ENCODE data around the gene PDZD2. TPM values are rescaled to one million over a fixed set of nuclear protein-coding genes. Genes with fewer than 3 reads are reported as not detected.

Gene PDZD2
- total and polyA plus RNA-seq, 2 experiments from 2014 or later: 8.3 to 16.9 TPM

DNA sequence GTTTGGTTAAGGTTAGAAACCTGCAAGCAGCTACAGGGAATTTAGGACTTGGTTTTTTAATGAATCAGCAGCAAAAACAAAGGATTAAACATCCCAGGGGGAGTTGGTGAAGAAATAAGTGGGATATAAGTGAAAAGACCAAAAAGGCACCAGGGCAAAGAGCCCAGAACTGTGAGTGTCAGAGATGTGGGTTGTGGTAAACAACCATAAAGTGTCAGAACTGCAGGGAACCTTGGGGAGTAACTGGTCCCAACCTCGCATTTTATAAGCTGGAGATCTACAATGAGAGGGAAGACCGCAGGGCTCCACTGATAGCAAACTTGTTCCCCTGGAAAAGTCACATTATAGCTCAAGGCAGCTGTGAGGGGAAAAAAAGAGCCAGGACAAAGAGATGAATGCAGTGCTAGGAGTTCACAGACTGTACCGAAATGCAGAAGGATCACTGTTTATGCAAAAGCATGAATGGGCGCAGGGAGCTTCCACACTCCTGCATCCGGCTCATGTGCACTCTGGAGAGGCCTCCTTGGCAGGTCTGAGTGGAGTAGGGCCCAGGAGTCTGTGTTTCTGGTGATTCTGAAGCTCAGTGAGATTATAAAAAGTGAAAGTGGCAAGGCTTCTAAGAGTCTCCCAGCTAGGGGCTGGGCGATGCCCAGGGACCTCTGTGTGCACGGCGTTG lies 378.9 kb downstream of the PDZD2 start:
- H3K27me3 ChIP-seq (ENCODE audit: insufficient read depth): no peaks in the 10 kb centered on the region
- peak overlapping the region; percentile 36; the same call in 1 of the 2 replicates for H3K4me2 ChIP-seq
- H3K4me1 Mint-ChIP-seq: peaks cover 54% of the 10 kb centered on the region
- DNase-seq (ENCODE audit: low spot score): no peak
- peaks cover 49% of the 10 kb centered on the region for H3K4me1 ChIP-seq (ENCODE audit: insufficient read depth)
- H3K9me2 ChIP-seq (ENCODE audit: insufficient read depth): no peaks in the 10 kb centered on the region
- TF ChIP-seq, protein P1, sequence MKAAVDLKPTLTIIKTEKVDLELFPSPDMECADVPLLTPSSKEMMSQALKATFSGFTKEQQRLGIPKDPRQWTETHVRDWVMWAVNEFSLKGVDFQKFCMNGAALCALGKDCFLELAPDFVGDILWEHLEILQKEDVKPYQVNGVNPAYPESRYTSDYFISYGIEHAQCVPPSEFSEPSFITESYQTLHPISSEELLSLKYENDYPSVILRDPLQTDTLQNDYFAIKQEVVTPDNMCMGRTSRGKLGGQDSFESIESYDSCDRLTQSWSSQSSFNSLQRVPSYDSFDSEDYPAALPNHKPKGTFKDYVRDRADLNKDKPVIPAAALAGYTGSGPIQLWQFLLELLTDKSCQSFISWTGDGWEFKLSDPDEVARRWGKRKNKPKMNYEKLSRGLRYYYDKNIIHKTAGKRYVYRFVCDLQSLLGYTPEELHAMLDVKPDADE (IDR thresholded peaks at IDR 0.05): no peak
- no peak for TF ChIP-seq EZH2phosphoT487 (IDR thresholded peaks at IDR 0.05; ENCODE audit: unreplicated experiment)
- TF ChIP-seq, protein P2, sequence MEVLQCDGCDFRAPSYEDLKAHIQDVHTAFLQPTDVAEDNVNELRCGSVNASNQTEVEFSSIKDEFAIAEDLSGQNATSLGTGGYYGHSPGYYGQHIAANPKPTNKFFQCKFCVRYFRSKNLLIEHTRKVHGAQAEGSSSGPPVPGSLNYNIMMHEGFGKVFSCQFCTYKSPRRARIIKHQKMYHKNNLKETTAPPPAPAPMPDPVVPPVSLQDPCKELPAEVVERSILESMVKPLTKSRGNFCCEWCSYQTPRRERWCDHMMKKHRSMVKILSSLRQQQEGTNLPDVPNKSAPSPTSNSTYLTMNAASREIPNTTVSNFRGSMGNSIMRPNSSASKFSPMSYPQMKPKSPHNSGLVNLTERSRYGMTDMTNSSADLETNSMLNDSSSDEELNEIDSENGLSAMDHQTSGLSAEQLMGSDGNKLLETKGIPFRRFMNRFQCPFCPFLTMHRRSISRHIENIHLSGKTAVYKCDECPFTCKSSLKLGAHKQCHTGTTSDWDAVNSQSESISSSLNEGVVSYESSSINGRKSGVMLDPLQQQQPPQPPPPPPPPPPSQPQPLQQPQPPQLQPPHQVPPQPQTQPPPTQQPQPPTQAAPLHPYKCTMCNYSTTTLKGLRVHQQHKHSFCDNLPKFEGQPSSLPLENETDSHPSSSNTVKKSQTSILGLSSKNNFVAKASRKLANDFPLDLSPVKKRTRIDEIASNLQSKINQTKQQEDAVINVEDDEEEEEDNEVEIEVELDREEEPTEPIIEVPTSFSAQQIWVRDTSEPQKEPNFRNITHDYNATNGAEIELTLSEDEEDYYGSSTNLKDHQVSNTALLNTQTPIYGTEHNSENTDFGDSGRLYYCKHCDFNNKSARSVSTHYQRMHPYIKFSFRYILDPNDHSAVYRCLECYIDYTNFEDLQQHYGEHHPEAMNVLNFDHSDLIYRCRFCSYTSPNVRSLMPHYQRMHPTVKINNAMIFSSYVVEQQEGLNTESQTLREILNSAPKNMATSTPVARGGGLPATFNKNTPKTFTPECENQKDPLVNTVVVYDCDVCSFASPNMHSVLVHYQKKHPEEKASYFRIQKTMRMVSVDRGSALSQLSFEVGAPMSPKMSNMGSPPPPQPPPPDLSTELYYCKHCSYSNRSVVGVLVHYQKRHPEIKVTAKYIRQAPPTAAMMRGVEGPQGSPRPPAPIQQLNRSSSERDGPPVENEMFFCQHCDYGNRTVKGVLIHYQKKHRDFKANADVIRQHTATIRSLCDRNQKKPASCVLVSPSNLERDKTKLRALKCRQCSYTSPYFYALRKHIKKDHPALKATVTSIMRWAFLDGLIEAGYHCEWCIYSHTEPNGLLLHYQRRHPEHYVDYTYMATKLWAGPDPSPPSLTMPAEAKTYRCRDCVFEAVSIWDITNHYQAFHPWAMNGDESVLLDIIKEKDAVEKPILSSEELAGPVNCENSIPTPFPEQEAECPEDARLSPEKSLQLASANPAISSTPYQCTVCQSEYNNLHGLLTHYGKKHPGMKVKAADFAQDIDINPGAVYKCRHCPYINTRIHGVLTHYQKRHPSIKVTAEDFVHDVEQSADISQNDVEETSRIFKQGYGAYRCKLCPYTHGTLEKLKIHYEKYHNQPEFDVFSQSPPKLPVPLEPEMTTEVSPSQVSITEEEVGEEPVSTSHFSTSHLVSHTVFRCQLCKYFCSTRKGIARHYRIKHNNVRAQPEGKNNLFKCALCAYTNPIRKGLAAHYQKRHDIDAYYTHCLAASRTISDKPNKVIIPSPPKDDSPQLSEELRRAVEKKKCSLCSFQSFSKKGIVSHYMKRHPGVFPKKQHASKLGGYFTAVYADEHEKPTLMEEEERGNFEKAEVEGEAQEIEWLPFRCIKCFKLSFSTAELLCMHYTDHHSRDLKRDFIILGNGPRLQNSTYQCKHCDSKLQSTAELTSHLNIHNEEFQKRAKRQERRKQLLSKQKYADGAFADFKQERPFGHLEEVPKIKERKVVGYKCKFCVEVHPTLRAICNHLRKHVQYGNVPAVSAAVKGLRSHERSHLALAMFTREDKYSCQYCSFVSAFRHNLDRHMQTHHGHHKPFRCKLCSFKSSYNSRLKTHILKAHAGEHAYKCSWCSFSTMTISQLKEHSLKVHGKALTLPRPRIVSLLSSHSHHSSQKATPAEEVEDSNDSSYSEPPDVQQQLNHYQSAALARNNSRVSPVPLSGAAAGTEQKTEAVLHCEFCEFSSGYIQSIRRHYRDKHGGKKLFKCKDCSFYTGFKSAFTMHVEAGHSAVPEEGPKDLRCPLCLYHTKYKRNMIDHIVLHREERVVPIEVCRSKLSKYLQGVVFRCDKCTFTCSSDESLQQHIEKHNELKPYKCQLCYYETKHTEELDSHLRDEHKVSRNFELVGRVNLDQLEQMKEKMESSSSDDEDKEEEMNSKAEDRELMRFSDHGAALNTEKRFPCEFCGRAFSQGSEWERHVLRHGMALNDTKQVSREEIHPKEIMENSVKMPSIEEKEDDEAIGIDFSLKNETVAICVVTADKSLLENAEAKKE (CRISPR knock-in tag; IDR thresholded peaks at IDR 0.05): no peak
- no peak for TF ChIP-seq ZNF114 (CRISPR knock-in tag; IDR thresholded peaks at IDR 0.05)
- TF ChIP-seq EZH2 (IDR thresholded peaks at IDR 0.05; ENCODE audit: low read depth, unreplicated experiment): no peak
- H4K20me1 ChIP-seq (replicated peaks; ENCODE audit: insufficient read depth): no peaks in the 10 kb centered on the region
- no peak overlapping the region for H3K4me3 Mint-ChIP-seq
- no peaks in the 10 kb centered on the region; the same call in 1 of the 2 replicates for H3F3A ChIP-seq (replicated peaks; ENCODE audit: low read depth)
- H3K36me3 Mint-ChIP-seq (ENCODE audit: low read depth): no peaks in the 10 kb centered on the region
- peak overlapping the region; percentile 55; the same call in 1 of the 2 replicates for H3K27ac ChIP-seq (ENCODE audit: low read depth)
- H3K4me3 ChIP-seq: no peak overlapping the region
- no peaks in the 10 kb centered on the region for H3K9me3 Mint-ChIP-seq
- H3K36me3 ChIP-seq (ENCODE audit: insufficient read depth): no peaks in the 10 kb centered on the region
- peaks cover 2% of the 10 kb centered on the region for H3K27me3 Mint-ChIP-seq (ENCODE audit: insufficient read depth, low read depth, poor library complexity)
- H3K27ac Mint-ChIP-seq: no peak overlapping the region
- peak overlapping the region; percentile 23; the same call in 1 of the 2 replicates for H2AFZ ChIP-seq
- ATAC-seq: peak; percentile 14
- H3K79me2 ChIP-seq (replicated peaks; ENCODE audit: insufficient read depth): no peaks in the 10 kb centered on the region

All from GM23338 (cell line).